PC-3 (cell line): ENCODE data around the gene OR2T10. TPM values are rescaled to one million over a fixed set of nuclear protein-coding genes. Genes with fewer than 3 reads are reported as not detected.
"Not testable (repeated sequence)": the region's sequence is repeated elsewhere in the genome, so short reads cannot be mapped to it uniquely, and the experiment has no call there.

Experiments
- ATAC-seq: fragments of 200-7000 bp; cut with Tn5 transposase; 2 replicates; pipeline ENCODE4 v1.9.1; 2020; ENCODE audit warnings: mild to moderate bottlenecking, moderate library complexity
- BruUV-seq: library from RNA; stranded (reverse); fragments of 400-500 nt; replicated peaks from 2 replicates; lab custom pipeline; 2021; lab: Mats Ljungman, UMichigan
- CTCF ChIA-PET: fragments of 300-600 bp; sonication (Branson Sonifier 250); formaldehyde crosslinking; loops from one replicate; lab custom pipeline; 2022; ENCODE audit warnings: antibody characterized with exemption; lab: Charles Lee
- POLR2A ChIA-PET: fragments of 300-600 bp; sonication (Branson Sonifier 250); formaldehyde crosslinking; loops from one replicate; lab custom pipeline; 2022; ENCODE audit warnings: antibody characterized with exemption; ENCODE audit not compliant: unreplicated experiment; lab: Charles Lee
- DNase-seq: peaks from one replicate; pipeline ENCODE4 v3.0.0-alpha.2; 2015
- H2AFZ ChIP-seq: fragments of 300-600 bp; sonication (generic); 2 replicates; pipeline ENCODE4 v1.6.0; 2016; ENCODE audit warnings: antibody characterized with exemption, low read length
- H3F3A ChIP-seq: fragments of 300-600 bp; sonication (generic); one replicate; pipeline ENCODE4 v1.6.0; 2017; ENCODE audit warnings: antibody characterized with exemption, low read length, control low read depth, mild to moderate bottlenecking; ENCODE audit not compliant: unreplicated experiment
- H3K27ac ChIP-seq: fragments of 300-600 bp; sonication (generic); 2 replicates; pipeline ENCODE4 v1.5.1; 2016; ENCODE audit warnings: mild to moderate bottlenecking, low read length
- H3K27me3 ChIP-seq: fragments of 300-600 bp; sonication (generic); 2 replicates; pipeline ENCODE4 v1.6.1; 2016; ENCODE audit warnings: low read length, mixed read lengths
- H3K36me3 ChIP-seq: fragments of 300-600 bp; sonication (generic); 2 replicates; pipeline ENCODE4 v1.6.1; 2016; ENCODE audit warnings: low read depth, mixed run types, low read length, mixed read lengths
- H3K4me1 ChIP-seq: fragments of 300-600 bp; sonication (generic); 2 replicates; pipeline ENCODE4 v1.5.1; 2016; ENCODE audit warnings: low read length; ENCODE audit not compliant: insufficient read depth
- H3K4me2 ChIP-seq: fragments of 300-600 bp; sonication (generic); 2 replicates; pipeline ENCODE4 v1.6.0; 2016; ENCODE audit warnings: low read length
- H3K4me3 ChIP-seq: fragments of 300-600 bp; sonication (generic); 2 replicates; pipeline ENCODE4 v1.5.1; 2016; ENCODE audit warnings: mild to moderate bottlenecking, low read length, mixed read lengths
- H3K79me2 ChIP-seq: fragments of 300-600 bp; sonication (generic); 2 replicates; pipeline ENCODE4 v1.6.1; 2017; ENCODE audit warnings: low read length, mixed read lengths
- H3K9ac ChIP-seq: fragments of 300-600 bp; sonication (generic); 2 replicates; pipeline ENCODE4 v1.6.0; 2016; ENCODE audit warnings: mild to moderate bottlenecking, low read length
- H3K9me2 ChIP-seq: fragments of 300-600 bp; sonication (generic); replicated peaks from 2 replicates; pipeline ENCODE4 v1.6.1; 2016; ENCODE audit warnings: mixed run types, low read length, mixed read lengths
- H3K9me3 ChIP-seq: fragments of 300-600 bp; sonication (generic); 2 replicates; pipeline ENCODE4 v1.6.1; 2016; ENCODE audit warnings: low read length, mixed read lengths
- H4K20me1 ChIP-seq: fragments of 300-600 bp; sonication (generic); 2 replicates; pipeline ENCODE4 v1.6.1; 2016; ENCODE audit warnings: low read length, mixed read lengths
- CTCF ChIP-seq: fragments of 300-600 bp; sonication (generic); conservative IDR thresholded peaks from 2 replicates; pipeline ENCODE4 v1.5.1; 2017; ENCODE audit warnings: antibody characterized with exemption, low read depth, mild to moderate bottlenecking, low read length
- EZH2 ChIP-seq: fragments of 300-600 bp; sonication (generic); IDR thresholded peaks from one replicate; pipeline ENCODE4 v1.6.1; 2017; ENCODE audit warnings: antibody characterized with exemption, mild to moderate bottlenecking, low read length; ENCODE audit not compliant: unreplicated experiment
- EZH2phosphoT487 ChIP-seq: fragments of 300-600 bp; sonication (generic); IDR thresholded peaks from 2 replicates; pipeline ENCODE4 v1.6.1; 2018; ENCODE audit warnings: mild to moderate bottlenecking, antibody characterized with exemption, low read length, borderline replicate concordance
- intact Hi-C: fragments of 100-400 bp; cut with micrococcal nuclease; formaldehyde crosslinking; loops from 2 replicates; pipeline ENCODE4 v1.9.0; 2023
- total RNA-seq: library from RNA; depleted of rRNA; stranded (reverse); fragments of >200 nt; gene quantifications from 2 replicates; pipeline ENCODE4 v1.2.3, GENCODE V29; 2014

Gene OR2T10
- total RNA-seq, 1 experiment from 2014 or later: not detected

- H2AFZ ChIP-seq, H3K27me3 ChIP-seq, H3K4me3 ChIP-seq, CTCF ChIA-PET, BruUV-seq, H4K20me1 ChIP-seq, H3F3A ChIP-seq, POLR2A ChIA-PET, DNase-seq, H3K4me1 ChIP-seq, H3K36me3 ChIP-seq, H3K79me2 ChIP-seq, H3K9me2 ChIP-seq, intact Hi-C loops, H3K9ac ChIP-seq, ATAC-seq, H3K27ac ChIP-seq, H3K9me3 ChIP-seq, H3K4me2 ChIP-seq: not testable (repeated sequence)
Observed at GRCh38 chr1:248639652-248640051, 42.2 kb upstream of the OR2T10 start.

- POLR2A ChIA-PET, H3K4me3 ChIP-seq, intact Hi-C loops, H3K4me1 ChIP-seq, H3K4me2 ChIP-seq, H4K20me1 ChIP-seq, H3K9me2 ChIP-seq, H3K27ac ChIP-seq, BruUV-seq, H3K27me3 ChIP-seq, H3K36me3 ChIP-seq, H3K9ac ChIP-seq, H2AFZ ChIP-seq, DNase-seq, CTCF ChIA-PET, H3F3A ChIP-seq, H3K9me3 ChIP-seq, H3K79me2 ChIP-seq: not testable (repeated sequence)
- peak; percentile 97 for ATAC-seq
Observed at GRCh38 chr1:248636612-248637011, 39.1 kb upstream of the OR2T10 start.

GRCh38 chr1:248634991-248635390 is 37.5 kb upstream of the OR2T10 start, which contains the start of gene OR2T11:
Gene OR2T11 (minus strand): TSS chr1:248635091. CDS start chr1:248627128, 7,963 bp downstream.
- H3K9me3 ChIP-seq, H2AFZ ChIP-seq, H3K79me2 ChIP-seq, intact Hi-C loops, H3K9me2 ChIP-seq, BruUV-seq, POLR2A ChIA-PET, H3K36me3 ChIP-seq, H3K27ac ChIP-seq, H3K4me3 ChIP-seq, CTCF ChIA-PET, ATAC-seq, H3K9ac ChIP-seq, H3K4me1 ChIP-seq, H3K4me2 ChIP-seq, DNase-seq, H3F3A ChIP-seq, H3K27me3 ChIP-seq, H4K20me1 ChIP-seq: not testable (repeated sequence)

- Histone ChIP-seq H3K27me3 (0 out of 2 replicates have a peak, but pooled peaks cover 1% of the 10 kb centered on the region), H3K4me1 (no peaks in the 10 kb centered on the region), H3K79me2 (no peaks in the 10 kb centered on the region), H3F3A (no peaks in the 10 kb centered on the region), H3K9me3 (no peaks in the 10 kb centered on the region), H2AFZ (no peak overlapping the region), H3K4me2 (no peak overlapping the region), H4K20me1 (no peaks in the 10 kb centered on the region), H3K9me2 (no peaks in the 10 kb centered on the region), H3K4me3 (no peak overlapping the region), H3K9ac (no peak overlapping the region), H3K36me3 (no peaks in the 10 kb centered on the region), H3K27ac (no peak overlapping the region)
- DNase-seq (peak; percentile 52), ATAC-seq (peak; percentile 50; the same call in 1 of the 2 replicates)
- ChIA-PET CTCF (no interaction called here), POLR2A (no interaction called here)
- TF ChIP-seq EZH2phosphoT487 (no peak), CTCF (no peak), EZH2 (no peak)
- intact Hi-C loops: no loop called here
- no TSS peak for BruUV-seq
Observed at GRCh38 chr1:248631354-248632008, 34.0 kb upstream of the OR2T10 start.
